ES-I3 (cell line): ENCODE data around the gene MAP2K6.
A peak's percentile ranks its signal among the peaks of the same experiment; 100 is the strongest.

Experiments used
- H3K36me3 ChIP-seq: 2 replicates; pipeline ENCODE4 v1.6.1; 2013; ENCODE audit warnings: mild to moderate bottlenecking, low read length, control low read depth, moderate library complexity; ENCODE audit not compliant: insufficient read depth
- H3K4me1 ChIP-seq: 2 replicates; pipeline ENCODE4 v1.6.1; 2013; ENCODE audit warnings: mild to moderate bottlenecking, control low read depth, low read length; ENCODE audit not compliant: insufficient read depth
- H3K9ac ChIP-seq: 2 replicates; pipeline ENCODE4 v1.6.1; 2013; ENCODE audit warnings: low read depth, mild to moderate bottlenecking, low read length, moderate library complexity
- H3K9me3 ChIP-seq: 2 replicates; pipeline ENCODE4 v1.6.1; 2013; ENCODE audit warnings: mild to moderate bottlenecking, low read length, moderate library complexity; ENCODE audit not compliant: control insufficient read depth, insufficient read depth

Gene MAP2K6

DNA sequence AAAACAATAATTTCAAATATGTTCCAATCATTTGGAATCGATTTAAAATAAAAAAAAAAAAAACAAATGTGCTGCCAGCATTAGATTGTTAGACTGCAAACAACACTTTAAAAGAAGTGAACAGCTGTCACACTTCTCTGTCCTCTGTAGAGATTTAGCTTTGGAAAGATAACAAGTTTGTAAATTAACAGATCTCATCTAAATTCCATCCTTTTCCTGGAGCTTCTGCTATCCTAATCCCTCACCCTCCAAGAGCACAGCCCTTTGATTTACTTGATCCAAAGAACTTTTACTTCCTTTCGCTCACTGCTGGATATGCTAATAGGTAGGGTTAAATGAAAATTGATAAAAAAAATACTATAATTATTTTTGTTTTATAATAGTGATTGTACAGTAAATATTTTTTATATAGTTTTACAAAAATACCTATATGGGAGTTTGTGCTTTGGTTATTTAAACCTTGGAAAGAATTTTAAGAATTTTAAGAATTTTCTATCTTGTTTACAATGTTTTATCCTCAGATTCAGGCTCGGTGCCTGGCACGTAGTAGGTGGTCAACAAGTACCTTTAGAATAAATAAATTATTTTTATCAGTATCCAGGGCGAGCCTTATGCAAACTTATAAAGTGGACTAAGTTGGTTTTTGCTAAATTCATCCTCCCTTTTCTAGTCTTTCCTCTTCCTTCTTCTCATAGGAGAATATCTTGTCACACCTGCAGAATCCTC is 21.6 kb downstream of the MAP2K6 start:
- Histone ChIP-seq H3K36me3 (no peaks in the 10 kb centered on the region), H3K9me3 (0 out of 2 replicates have a peak, but pooled peaks cover 3% of the 10 kb centered on the region), H3K4me1 (peaks cover 21% of the 10 kb centered on the region; the same call in 1 of the 2 replicates)

DNA sequence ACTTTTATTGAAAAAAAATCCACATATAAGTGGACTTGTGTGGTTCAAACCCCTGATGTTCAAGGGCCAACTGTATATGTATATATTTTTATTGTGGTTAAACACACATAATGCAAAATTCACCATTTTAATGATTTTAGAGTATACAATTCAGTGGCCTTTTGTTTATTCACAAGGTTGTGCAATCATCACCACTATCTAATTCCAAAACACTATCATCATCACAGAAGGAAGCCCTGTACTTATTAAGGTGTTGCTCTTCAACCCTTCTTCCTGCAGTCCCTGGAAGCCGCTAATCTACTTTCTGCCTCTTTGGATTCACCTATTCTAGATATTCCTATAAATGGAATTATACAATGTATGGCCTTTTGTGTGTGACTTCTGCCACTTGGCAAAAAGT is 23.0 kb downstream of the MAP2K6 start:
- no peaks in the 10 kb centered on the region for H3K36me3 ChIP-seq
- H3K9me3 ChIP-seq, result 0 out of 2 replicates have a peak, but pooled peaks cover 3% of the 10 kb centered on the region
- H3K4me1 ChIP-seq, result peaks cover 16% of the 10 kb centered on the region; the same call in 1 of the 2 replicates
- no peak overlapping the region for H3K9ac ChIP-seq

More for the DNA sequence above, 21.6 kb downstream of the MAP2K6 start:
- H3K9ac ChIP-seq, result no peak overlapping the region

DNA sequence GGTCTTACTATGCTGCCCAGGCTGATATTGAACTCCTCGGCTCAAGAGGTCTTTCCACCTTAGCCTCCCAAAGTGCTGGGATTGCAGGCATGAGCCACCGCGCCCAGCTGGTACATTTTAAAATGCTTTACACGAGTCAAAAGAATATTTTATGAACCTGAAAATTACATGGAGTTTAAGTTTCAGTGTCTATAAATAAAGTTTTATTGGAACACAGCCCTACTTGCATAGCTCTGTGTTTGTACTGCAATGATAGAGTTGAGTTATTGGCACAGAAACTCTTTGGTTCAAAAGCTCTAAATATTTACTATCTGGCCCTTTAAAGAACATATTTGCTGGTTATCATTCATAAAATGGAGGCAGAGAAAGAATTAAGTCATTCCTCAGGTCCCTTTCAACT is 24.3 kb downstream of the MAP2K6 start:
- Histone ChIP-seq H3K9me3 (0 out of 2 replicates have a peak, but pooled peaks cover 3% of the 10 kb centered on the region), H3K4me1 (peaks cover 16% of the 10 kb centered on the region; the same call in 1 of the 2 replicates), H3K9ac (no peak overlapping the region), H3K36me3 (no peaks in the 10 kb centered on the region)

DNA sequence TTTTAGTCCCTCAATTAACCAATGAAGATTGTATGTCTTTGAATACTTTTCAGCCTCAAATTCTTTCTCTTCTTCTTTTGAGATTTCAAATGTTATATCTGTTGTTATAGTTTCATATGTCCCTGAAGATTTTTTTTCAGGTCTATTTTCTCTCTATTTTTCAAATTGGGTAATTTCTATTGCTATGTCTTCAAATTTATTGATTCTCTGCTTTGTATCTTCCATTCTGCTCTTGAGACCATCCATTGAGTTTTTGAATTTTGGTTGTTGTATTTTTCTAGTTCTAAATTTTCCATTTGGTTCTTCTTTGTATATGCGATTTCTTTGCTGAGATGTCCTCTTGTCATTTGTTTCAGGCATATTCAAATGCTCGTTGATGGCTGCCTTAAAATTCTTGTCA is 26.7 kb downstream of the MAP2K6 start:
- Histone ChIP-seq H3K9ac (no peak overlapping the region), H3K36me3 (no peaks in the 10 kb centered on the region), H3K4me1 (0 out of 2 replicates have a peak, but pooled peaks cover under 1% of the 10 kb centered on the region), H3K9me3 (0 out of 2 replicates have a peak, but pooled peaks cover 3% of the 10 kb centered on the region)

DNA sequence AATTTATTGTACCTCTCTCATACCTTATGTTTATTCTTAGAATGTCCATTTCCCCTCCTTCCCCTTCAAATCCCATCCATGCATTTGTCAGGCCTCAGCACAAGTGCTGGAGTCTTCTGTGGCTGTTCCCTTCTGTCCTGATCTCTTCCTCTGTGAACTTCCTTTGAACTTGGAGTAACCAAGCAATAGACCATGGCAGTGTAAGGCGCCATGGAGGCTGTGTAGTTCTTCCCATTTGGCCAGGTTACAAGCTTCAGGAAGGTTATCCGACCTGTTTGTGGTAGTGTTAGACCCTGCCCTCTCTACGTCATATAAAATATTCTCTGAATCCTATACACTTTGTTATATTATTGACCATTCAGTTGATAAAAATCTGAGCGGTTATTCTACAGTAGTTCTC is 28.6 kb downstream of the MAP2K6 start:
- Histone ChIP-seq H3K36me3 (no peaks in the 10 kb centered on the region), H3K9me3 (0 out of 2 replicates have a peak, but pooled peaks cover 3% of the 10 kb centered on the region), H3K9ac (no peak overlapping the region), H3K4me1 (peaks cover 8% of the 10 kb centered on the region)

DNA sequence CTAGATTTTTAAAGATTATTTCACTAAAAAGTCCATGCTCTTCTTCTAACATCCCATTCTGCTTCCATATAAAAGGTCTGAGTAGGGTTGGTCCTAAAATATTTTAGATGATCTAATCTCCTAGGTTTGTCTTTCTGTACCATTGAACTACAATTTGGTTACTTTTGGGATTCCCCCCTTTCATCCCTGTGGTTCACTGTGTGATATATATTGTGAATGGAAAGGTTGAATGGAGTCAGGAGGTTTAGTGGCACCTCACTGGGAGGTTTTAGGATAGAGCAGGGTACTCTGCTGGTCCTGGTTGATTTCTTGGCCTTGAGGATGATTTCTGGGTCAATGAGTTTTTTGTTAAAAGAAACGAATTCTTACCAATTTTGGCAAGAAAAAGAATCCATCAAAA is 29.5 kb downstream of the MAP2K6 start:
- Histone ChIP-seq H3K9ac (no peak overlapping the region), H3K9me3 (0 out of 2 replicates have a peak, but pooled peaks cover 3% of the 10 kb centered on the region), H3K36me3 (no peaks in the 10 kb centered on the region), H3K4me1 (peaks cover 10% of the 10 kb centered on the region)

DNA sequence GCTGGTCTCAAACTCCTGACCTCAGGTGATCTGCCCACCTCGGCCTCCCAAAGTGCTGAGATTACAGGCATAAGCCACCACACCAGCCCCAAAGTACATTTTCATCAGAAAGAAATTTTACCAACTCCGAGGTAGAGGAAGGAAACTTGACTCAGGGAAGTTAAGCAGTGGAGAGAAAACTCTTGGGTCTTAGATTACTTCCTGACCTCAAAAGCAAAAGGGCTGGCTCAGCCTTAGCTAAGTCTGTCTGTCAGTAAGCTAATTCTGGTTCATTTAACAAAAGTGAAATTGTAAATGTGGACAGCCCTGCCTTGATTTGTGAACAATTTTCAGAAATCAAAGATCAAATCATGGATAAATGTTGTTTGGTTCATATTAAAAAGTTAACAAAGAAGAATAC is 30.6 kb downstream of the MAP2K6 start:
- H3K4me1 ChIP-seq, result peaks cover 10% of the 10 kb centered on the region
- H3K9me3 ChIP-seq, result 0 out of 2 replicates have a peak, but pooled peaks cover 3% of the 10 kb centered on the region
- H3K36me3 ChIP-seq, result no peaks in the 10 kb centered on the region
- no peak overlapping the region for H3K9ac ChIP-seq

DNA sequence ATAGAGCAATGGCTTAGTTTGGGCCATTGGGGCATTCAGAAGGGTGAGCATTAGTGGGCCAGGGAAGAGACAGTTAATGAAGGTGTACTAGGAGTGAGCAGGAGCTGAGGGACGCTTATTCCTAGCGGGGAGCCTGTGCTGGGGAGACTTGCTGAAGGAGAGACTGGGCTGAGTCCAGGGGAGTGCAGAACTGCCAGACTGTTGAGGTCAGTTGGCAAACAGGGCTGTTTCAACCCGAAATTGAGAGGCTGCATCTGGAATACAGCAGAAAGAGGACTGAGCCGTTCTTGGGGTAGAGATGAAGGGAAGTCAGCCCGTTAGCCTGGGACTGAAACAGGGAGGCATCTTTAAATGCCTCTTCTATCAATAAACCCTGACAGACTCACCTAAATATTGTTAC is 33.2 kb downstream of the MAP2K6 start:
- Histone ChIP-seq H3K4me1 (peaks cover 28% of the 10 kb centered on the region), H3K36me3 (no peaks in the 10 kb centered on the region), H3K9me3 (no peaks in the 10 kb centered on the region), H3K9ac (no peak overlapping the region; the same call in 1 of the 2 replicates)

DNA sequence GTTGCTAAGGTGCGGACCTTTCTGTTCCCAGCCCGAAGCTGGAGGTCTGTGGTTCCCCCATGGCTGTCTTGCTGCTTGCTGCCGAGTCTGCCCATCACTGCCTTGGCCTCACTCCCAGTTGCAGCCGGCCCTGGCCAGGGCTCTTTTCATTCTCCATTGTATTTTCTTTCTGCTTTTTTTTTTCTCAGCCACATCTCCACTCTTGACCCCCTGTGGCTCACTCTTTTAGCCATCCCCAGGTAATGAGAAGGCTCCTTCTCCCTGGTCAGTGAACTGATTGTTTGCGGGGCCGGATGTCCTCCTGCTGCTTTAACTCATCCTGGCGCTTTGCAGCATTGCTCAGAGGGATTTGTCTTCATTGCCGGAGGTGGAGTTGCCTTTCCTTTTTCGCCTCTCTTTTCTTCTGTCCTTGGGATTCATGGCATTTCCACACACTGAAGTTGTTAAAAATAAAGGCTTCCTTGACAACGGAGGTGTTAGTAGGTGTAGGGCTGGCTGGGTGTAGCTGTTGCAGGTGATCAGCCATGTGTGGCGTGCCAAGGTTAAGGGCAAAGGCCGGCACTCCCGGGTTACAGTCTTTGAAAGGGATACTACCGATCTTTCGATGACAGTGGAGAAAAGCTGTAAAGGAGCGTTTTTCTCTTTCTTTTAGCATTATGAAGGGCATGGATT is 34.1 kb downstream of the MAP2K6 start:
- Histone ChIP-seq H3K4me1 (peaks cover 34% of the 10 kb centered on the region), H3K36me3 (no peaks in the 10 kb centered on the region), H3K9ac (peak overlapping the region; percentile 1), H3K9me3 (no peaks in the 10 kb centered on the region)

DNA sequence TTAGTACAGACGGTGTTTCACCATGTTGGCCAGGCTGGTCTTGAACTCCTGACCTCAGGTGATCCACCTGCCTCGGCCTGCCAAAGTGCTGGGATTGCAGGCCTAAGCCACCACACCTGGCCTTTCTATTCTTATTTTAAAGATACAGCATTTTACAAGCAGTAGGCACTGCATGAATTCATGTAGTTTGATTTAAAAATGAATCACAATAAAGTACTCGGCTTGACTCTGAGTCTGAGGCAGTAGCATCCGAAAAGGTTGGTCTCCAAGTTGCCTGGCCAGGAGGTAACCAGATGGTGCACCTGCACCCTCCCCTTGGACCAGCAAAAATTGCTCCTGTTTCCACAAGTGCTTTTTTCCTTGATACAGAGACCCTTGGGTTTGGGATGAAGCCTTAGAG is 35.6 kb downstream of the MAP2K6 start:
- Histone ChIP-seq H3K4me1 (peaks cover 34% of the 10 kb centered on the region), H3K36me3 (no peaks in the 10 kb centered on the region), H3K9ac (no peak overlapping the region), H3K9me3 (no peaks in the 10 kb centered on the region)

DNA sequence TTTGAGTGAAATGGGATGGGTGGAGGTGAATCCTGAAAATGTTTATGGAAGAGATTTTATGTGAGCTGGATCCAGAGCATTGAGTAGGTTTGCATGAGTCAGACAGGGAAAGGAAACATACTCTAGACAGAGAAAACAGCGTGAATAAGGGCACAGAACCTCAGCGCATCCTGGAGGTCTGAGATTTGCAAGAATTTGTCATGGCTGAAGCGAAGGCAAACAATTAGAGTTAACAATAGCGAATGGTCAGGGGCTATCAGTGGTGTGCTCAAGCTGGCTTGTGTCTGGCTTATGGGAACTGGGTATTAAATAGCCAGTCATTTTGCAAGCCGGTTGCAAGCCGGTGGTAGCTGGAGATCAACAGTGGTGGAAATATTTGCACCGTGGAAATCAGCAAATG is 36.4 kb downstream of the MAP2K6 start:
- no peaks in the 10 kb centered on the region for H3K36me3 ChIP-seq
- peak overlapping the region; percentile 2; the same call in 1 of the 2 replicates for H3K9ac ChIP-seq
- peaks cover 34% of the 10 kb centered on the region for H3K4me1 ChIP-seq
- H3K9me3 ChIP-seq, result no peaks in the 10 kb centered on the region

DNA sequence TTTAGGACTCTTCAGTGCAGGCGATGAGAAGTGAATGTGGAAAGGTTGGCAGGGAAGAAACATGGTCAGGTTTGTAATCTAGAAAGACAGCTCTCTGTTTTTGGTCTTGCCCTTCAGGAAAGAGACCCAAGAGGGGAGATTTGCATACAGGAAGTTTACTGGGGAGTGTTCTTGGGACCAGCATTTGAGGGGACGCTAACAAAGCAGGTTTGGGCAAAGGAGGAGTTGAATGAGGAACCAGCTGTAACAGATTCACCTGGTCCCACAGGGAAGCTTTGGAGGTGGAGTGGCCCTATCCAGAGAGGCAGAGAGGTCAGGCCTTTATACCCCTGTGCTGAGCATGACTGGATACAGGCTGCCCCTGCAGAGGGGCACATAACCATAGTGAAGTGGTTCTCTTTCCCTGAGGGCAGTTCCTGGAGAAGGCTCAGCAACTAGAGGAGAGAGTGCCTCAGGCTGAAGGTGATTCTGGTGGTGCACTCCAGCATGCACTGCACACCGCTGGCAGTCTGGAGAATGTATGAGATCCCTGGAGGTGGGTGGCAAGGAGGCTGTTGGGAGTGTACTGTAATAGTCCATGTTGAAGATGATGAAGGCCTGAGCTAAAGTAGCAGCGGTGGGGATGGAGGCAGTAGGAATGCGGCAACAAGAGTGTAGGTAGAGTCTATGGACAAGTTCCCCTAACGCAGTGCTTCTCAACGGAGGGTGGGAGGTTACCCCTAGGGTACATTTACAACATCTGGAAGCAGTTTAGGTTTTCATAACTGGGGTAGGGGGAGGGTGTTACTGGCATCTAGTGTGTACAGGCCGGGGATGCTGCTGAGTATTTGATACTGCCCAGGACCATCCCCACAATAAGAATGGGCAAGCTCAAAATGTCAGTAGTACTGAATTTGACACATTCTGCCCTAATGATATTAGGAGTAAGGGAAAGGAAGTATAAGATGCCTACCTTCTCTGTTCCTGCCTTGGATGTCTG is 37.2 kb downstream of the MAP2K6 start:
- no peaks in the 10 kb centered on the region for H3K9me3 ChIP-seq
- H3K9ac ChIP-seq, result peak overlapping the region; percentile 2; the same call in 1 of the 2 replicates
- no peaks in the 10 kb centered on the region for H3K36me3 ChIP-seq
- H3K4me1 ChIP-seq, result peaks cover 34% of the 10 kb centered on the region

DNA sequence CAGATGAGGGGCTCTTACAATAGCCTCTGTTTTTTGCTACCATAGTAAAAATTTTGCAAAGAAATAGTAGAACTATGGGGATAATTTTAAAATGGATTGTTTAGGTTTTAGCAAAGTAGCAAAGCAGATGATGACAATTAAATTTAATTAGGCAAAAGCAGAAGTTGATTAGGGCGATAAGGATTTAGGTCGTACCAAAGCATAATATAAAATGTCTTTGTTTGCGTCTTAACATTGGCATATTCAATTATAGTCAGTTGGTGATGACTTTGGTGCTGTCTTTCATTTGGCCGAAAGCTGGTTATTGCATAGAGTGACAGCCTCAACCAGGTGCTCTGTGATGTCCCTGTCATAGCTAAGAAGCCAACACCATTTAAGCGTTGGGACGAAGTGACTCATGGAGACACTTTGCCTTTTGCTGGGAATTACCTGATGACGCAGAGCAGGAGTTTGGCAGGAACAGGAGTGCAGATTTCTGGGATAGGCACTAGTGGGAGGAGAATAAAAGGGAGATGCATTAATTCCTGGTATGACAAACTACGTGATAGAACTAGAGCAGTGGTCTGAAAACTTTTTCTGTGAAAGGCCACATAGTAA is 38.3 kb downstream of the MAP2K6 start:
- Histone ChIP-seq H3K9me3 (no peaks in the 10 kb centered on the region), H3K36me3 (no peaks in the 10 kb centered on the region), H3K9ac (no peak overlapping the region), H3K4me1 (peaks cover 30% of the 10 kb centered on the region)

DNA sequence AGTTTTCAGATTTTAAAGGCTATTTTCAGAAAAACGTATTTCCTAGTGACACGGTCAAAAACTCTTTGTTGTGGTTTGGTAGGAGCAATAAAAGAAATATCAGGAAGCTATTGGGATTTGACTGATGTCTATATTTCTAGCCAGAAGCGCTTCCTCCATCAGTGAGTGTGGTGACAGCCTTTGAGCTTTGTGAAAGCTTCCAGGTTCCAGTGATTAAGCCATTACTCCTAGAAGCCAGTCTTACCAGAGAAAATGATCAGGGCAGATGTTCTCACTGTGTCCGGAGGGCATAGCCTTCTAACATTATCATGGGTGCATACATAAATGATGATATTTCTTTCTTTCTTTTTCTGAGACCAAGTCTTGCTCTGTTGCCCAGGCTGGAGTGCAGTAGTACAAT is 39.6 kb downstream of the MAP2K6 start:
- H3K4me1 ChIP-seq, result peaks cover 28% of the 10 kb centered on the region
- no peaks in the 10 kb centered on the region for H3K9me3 ChIP-seq

More for the DNA sequence above, 39.6 kb downstream of the MAP2K6 start:
- H3K36me3 ChIP-seq, result no peaks in the 10 kb centered on the region
- no peak overlapping the region for H3K9ac ChIP-seq
